H1 (cell line): ENCODE measurements around the gene LAMTOR5.

Experiments
- BRCA1 ChIP-seq: IDR thresholded peaks from 2 replicates; pipeline ENCODE4 v1.6.1; 2012; ENCODE audit warnings: low read depth, low read length, improper control_type of control experiment
- CBX8 ChIP-seq: fragments of 300-800, 300-1000 bp; sonication (generic); IDR thresholded peaks from 2 replicates; pipeline ENCODE4 v1.7.1; 2016; ENCODE audit warnings: low read depth, low read length, borderline replicate concordance
- CHD1 ChIP-seq: IDR thresholded peaks from 2 replicates; pipeline ENCODE4 v1.6.1; 2012; ENCODE audit warnings: low read depth, low read length, improper control_type of control experiment
- CTCF ChIP-seq, 3 experiments: IDR thresholded peaks; 1 replicate in 2 of 3; 2 replicates in 1 of 3; pipeline versions ENCODE4 v1.5.1 to v1.6.1; 2011; ENCODE audit warnings: low read length in 3 of 3, mild to moderate bottlenecking in 3 of 3, inconsistent platforms in 2 of 3, low read depth in 1 of 3, moderate library complexity in 1 of 3; ENCODE audit not compliant: insufficient read depth in 1 of 3; ENCODE audit errors: control extremely low read depth in 1 of 3
- EGR1 ChIP-seq: IDR thresholded peaks from 2 replicates; pipeline ENCODE4 v1.6.1; 2011; ENCODE audit warnings: low read depth, low read length, borderline replicate concordance
- EZH2 ChIP-seq: fragments of 200-600 bp; sonication (generic); IDR thresholded peaks from 2 replicates; pipeline ENCODE4 v1.7.1; 2012; ENCODE audit warnings: low read depth, mild to moderate bottlenecking, moderate library complexity, low read length, inconsistent platforms; ENCODE audit not compliant: severe bottlenecking
- GABPA ChIP-seq: IDR thresholded peaks from 2 replicates; pipeline ENCODE4 v1.6.1; 2011; ENCODE audit warnings: mild to moderate bottlenecking, low read length, moderate library complexity, borderline replicate concordance; ENCODE audit not compliant: insufficient read depth
- MAX ChIP-seq: IDR thresholded peaks from 2 replicates; pipeline ENCODE4 v1.6.1; 2012; ENCODE audit warnings: inconsistent platforms
- POLR2A ChIP-seq, 2 experiments: IDR thresholded peaks; 1 replicate in 1 of 2; 2 replicates in 1 of 2; pipeline ENCODE4 v1.6.1; 2011; ENCODE audit warnings: low read depth in 2 of 2, low read length in 2 of 2, mild to moderate bottlenecking in 2 of 2; ENCODE audit errors: control extremely low read depth in 1 of 2
- RAD21 ChIP-seq, 2 experiments: IDR thresholded peaks in 1 of 2; conservative IDR thresholded peaks in 1 of 2; 2 replicates each; pipeline ENCODE4 v1.6.1; 2011; ENCODE audit warnings: low read depth in 2 of 2, low read length in 2 of 2, improper control_type of control experiment in 1 of 2, inconsistent platforms in 1 of 2, mild to moderate bottlenecking in 1 of 2, moderate library complexity in 1 of 2
- RFX5 ChIP-seq: IDR thresholded peaks from 2 replicates; pipeline ENCODE4 v1.6.1; 2011; ENCODE audit warnings: low read depth, low read length, improper control_type of control experiment, borderline replicate concordance
- SIN3A ChIP-seq, 2 experiments: IDR thresholded peaks in 1 of 2; conservative IDR thresholded peaks in 1 of 2; 2 replicates each; pipeline ENCODE4 v1.6.1; 2011 to 2012; ENCODE audit warnings: low read length in 2 of 2, improper control_type of control experiment in 1 of 2, low read depth in 1 of 2, mild to moderate bottlenecking in 1 of 2
- TEAD4 ChIP-seq: IDR thresholded peaks from 2 replicates; pipeline ENCODE4 v1.6.1; 2012; ENCODE audit warnings: low read depth, low read length, inconsistent platforms, mixed read lengths
- TF ChIP-seq, protein P1 (sequence below): fragments of 300-600 bp; sonication (generic); IDR thresholded peaks from 2 replicates; pipeline ENCODE4 v1.7.1; 2012; ENCODE audit warnings: low read length, moderate library complexity, mild to moderate bottlenecking, inconsistent platforms; ENCODE audit not compliant: insufficient replicate concordance

DNA sequence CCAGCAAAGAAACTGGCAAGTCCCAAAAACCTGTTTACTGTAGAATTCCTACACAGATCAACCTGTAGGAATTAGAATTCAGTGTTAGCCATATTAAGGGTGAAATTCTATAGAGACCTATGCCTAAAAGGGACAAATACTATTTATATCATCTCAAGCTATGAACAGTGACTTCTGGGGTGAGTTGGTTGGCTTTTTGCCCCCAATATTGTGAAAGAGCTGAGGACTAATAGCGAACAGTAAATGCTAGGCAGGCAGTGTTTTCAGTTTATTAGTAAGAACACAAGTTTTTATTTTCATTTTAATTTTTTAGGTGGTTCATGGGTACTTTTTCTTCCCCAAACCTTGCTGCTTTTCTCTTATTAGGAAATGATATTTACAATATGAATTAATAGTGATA is 32.0 kb downstream of the LAMTOR5 start:
- no peak for TF ChIP-seq CTCF (IDR thresholded peaks at IDR 0.05; ENCODE audit: control extremely low read depth in 1 of 3, insufficient read depth in 1 of 3, low read depth in 1 of 3, low read length in 3 of 3)
- TF ChIP-seq, protein P1, sequence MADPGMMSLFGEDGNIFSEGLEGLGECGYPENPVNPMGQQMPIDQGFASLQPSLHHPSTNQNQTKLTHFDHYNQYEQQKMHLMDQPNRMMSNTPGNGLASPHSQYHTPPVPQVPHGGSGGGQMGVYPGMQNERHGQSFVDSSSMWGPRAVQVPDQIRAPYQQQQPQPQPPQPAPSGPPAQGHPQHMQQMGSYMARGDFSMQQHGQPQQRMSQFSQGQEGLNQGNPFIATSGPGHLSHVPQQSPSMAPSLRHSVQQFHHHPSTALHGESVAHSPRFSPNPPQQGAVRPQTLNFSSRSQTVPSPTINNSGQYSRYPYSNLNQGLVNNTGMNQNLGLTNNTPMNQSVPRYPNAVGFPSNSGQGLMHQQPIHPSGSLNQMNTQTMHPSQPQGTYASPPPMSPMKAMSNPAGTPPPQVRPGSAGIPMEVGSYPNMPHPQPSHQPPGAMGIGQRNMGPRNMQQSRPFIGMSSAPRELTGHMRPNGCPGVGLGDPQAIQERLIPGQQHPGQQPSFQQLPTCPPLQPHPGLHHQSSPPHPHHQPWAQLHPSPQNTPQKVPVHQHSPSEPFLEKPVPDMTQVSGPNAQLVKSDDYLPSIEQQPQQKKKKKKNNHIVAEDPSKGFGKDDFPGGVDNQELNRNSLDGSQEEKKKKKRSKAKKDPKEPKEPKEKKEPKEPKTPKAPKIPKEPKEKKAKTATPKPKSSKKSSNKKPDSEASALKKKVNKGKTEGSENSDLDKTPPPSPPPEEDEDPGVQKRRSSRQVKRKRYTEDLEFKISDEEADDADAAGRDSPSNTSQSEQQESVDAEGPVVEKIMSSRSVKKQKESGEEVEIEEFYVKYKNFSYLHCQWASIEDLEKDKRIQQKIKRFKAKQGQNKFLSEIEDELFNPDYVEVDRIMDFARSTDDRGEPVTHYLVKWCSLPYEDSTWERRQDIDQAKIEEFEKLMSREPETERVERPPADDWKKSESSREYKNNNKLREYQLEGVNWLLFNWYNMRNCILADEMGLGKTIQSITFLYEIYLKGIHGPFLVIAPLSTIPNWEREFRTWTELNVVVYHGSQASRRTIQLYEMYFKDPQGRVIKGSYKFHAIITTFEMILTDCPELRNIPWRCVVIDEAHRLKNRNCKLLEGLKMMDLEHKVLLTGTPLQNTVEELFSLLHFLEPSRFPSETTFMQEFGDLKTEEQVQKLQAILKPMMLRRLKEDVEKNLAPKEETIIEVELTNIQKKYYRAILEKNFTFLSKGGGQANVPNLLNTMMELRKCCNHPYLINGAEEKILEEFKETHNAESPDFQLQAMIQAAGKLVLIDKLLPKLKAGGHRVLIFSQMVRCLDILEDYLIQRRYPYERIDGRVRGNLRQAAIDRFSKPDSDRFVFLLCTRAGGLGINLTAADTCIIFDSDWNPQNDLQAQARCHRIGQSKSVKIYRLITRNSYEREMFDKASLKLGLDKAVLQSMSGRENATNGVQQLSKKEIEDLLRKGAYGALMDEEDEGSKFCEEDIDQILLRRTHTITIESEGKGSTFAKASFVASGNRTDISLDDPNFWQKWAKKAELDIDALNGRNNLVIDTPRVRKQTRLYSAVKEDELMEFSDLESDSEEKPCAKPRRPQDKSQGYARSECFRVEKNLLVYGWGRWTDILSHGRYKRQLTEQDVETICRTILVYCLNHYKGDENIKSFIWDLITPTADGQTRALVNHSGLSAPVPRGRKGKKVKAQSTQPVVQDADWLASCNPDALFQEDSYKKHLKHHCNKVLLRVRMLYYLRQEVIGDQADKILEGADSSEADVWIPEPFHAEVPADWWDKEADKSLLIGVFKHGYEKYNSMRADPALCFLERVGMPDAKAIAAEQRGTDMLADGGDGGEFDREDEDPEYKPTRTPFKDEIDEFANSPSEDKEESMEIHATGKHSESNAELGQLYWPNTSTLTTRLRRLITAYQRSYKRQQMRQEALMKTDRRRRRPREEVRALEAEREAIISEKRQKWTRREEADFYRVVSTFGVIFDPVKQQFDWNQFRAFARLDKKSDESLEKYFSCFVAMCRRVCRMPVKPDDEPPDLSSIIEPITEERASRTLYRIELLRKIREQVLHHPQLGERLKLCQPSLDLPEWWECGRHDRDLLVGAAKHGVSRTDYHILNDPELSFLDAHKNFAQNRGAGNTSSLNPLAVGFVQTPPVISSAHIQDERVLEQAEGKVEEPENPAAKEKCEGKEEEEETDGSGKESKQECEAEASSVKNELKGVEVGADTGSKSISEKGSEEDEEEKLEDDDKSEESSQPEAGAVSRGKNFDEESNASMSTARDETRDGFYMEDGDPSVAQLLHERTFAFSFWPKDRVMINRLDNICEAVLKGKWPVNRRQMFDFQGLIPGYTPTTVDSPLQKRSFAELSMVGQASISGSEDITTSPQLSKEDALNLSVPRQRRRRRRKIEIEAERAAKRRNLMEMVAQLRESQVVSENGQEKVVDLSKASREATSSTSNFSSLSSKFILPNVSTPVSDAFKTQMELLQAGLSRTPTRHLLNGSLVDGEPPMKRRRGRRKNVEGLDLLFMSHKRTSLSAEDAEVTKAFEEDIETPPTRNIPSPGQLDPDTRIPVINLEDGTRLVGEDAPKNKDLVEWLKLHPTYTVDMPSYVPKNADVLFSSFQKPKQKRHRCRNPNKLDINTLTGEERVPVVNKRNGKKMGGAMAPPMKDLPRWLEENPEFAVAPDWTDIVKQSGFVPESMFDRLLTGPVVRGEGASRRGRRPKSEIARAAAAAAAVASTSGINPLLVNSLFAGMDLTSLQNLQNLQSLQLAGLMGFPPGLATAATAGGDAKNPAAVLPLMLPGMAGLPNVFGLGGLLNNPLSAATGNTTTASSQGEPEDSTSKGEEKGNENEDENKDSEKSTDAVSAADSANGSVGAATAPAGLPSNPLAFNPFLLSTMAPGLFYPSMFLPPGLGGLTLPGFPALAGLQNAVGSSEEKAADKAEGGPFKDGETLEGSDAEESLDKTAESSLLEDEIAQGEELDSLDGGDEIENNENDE, result no peak
- no peak for TF ChIP-seq MAX
- TF ChIP-seq GABPA, result no peak
- TF ChIP-seq CHD1, result no peak
- no peak for TF ChIP-seq EZH2
- no peak for TF ChIP-seq CBX8
- no peak for TF ChIP-seq EGR1
- TF ChIP-seq SIN3A (conservative IDR thresholded peaks at IDR 0.05 in 1 of 2, IDR thresholded peaks at IDR 0.05 in 1 of 2; ENCODE audit: low read depth in 1 of 2, low read length in 2 of 2), result no peak
- no peak for TF ChIP-seq BRCA1
- TF ChIP-seq RFX5, result no peak
- no peak for TF ChIP-seq POLR2A (IDR thresholded peaks at IDR 0.05; ENCODE audit: control extremely low read depth in 1 of 2, low read depth in 2 of 2, low read length in 2 of 2)
- no peak for TF ChIP-seq TEAD4
- TF ChIP-seq RAD21 (IDR thresholded peaks at IDR 0.05 in 1 of 2, conservative IDR thresholded peaks at IDR 0.05 in 1 of 2; ENCODE audit: low read depth in 2 of 2, low read length in 2 of 2), result no peak
